Ishikawa (cell line): ENCODE measurements around the gene GPR18.

Experiments used
- EP300 ChIP-seq: IDR thresholded peaks from 2 replicates; pipeline ENCODE4 v1.6.1; 2012; ENCODE audit warnings: borderline replicate concordance
- ZBTB7A ChIP-seq: IDR thresholded peaks from 2 replicates; pipeline ENCODE4 v1.6.1; 2012; ENCODE audit warnings: low read depth

DNA sequence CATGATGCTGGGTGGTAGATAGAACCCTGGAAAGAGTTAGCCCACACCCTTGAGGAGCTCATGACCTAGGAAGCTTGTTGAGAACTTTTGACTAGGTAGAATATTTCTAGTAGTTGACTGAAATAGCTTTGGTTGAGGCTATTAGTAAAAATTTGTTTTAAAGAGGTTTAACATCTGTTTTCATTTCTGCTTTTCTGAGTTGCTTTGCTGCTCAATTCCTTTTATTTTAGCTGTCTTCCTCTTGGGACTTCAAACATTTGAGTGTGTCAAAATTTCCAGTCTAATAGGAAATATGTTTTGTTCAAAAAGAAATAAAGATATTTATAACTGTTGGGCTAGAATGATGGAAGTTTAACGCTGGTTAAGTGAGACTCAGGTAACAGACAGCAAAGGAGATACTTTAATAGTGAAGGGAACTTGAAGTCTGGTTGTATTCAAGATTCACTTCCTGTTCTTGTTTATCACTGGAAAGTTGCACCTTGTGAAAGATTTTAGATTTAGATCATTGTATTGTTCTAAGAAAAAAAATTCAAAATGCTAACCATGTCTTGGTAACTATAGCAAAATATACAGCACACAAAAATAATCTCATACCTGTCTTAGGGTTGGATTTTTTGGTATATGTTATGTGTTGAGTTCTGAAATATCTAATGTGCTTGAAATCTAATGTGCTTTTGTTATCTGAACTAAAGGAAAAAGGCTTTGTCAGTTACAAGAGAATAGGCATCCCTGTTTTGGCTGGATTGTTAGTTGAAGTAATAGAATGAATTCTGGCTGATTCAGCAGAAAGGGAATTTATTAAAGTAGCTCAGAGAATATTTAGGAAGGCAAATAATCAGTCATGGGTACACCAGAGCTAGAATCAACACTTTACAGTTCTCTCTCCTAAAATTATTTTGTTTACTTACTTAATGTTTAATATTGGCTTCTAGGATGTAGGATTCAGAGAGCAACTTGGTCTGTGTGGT is 24.4 kb upstream of the GPR18 start:
- TF ChIP-seq ZBTB7A: no peak
- TF ChIP-seq EP300: no peak
